ENCODE data around the gene PLEKHO2.

PLEKHO2 gene

DNA sequence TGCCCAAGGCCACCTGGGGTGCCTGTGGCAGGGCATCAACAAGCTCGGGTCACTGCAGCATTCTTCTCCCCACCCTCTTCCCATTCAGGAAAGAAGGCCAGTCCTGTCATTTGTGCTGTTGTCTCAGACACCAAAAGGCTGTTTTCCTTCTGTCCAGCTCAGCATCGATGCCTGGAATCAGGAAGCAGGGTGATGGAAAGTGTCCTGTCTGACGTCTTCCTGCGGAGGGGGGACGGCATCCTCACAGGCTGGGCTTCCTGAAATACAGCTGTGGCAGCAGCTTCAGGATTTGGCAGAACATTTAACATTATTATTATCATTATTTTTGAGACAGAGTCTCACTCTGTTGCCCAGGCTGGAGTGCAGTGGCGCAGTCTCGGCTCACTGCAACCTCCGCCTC lies 37.0 kb downstream of the PLEKHO2 start:
- Histone ChIP-seq H3K9ac (ENCODE audit: low read length) (no peak overlapping the region), H3K4me1 (ENCODE audit: insufficient read depth, low read length) (peaks cover 24% of the 10 kb centered on the region), H3K27ac (ENCODE audit: low read depth, low read length) (no peak overlapping the region), H3K4me3 (ENCODE audit: low read depth in 1 of 2, low read length in 2 of 2) (no peak overlapping the region), H3K36me3 (ENCODE audit: insufficient read depth, low read length) (no peaks in the 10 kb centered on the region), H3K27me3 (ENCODE audit: control insufficient read depth in 1 of 2, insufficient read depth in 2 of 2, low read length in 2 of 2) (no peaks in the 10 kb centered on the region), H3K9me3 (ENCODE audit: low read length) (no peaks in the 10 kb centered on the region)

DNA sequence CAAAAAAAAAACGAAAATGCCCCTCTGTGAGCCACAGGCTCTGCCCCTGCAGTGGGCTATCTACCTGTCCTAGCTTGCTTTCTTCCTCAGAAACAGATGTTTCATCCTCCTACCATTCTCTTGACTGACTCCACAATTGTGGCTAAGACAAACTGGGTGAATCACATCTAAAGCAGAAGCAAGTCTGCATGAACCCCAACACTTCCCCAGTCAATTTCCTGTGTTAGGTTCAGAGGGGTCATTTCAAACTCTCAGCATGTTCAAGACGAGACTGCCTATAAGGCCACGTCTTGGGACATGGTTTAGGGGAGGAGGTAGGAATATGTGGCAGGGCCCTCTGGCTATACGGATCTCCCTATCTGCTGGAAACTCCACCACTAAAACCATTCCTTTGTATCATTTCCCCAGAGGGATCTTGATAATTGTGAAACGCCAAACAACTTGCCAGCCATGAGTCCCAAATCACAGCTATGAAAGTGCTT lies 41.4 kb downstream of the PLEKHO2 start:
- H3K4me1 ChIP-seq (ENCODE audit: insufficient read depth, low read length) = peaks cover 11% of the 10 kb centered on the region
- H3K27ac ChIP-seq (ENCODE audit: low read depth, low read length) = peak overlapping the region; percentile 34
- H3K4me3 ChIP-seq (ENCODE audit: low read depth in 1 of 2, low read length in 2 of 2) = no peak overlapping the region
- H3K9ac ChIP-seq (ENCODE audit: low read length) = no peak overlapping the region
- no peaks in the 10 kb centered on the region for H3K9me3 ChIP-seq (ENCODE audit: low read length)
- H3K27me3 ChIP-seq (ENCODE audit: control insufficient read depth in 1 of 2, insufficient read depth in 2 of 2, low read length in 2 of 2) = no peaks in the 10 kb centered on the region
- no peaks in the 10 kb centered on the region for H3K36me3 ChIP-seq (ENCODE audit: insufficient read depth, low read length)

- Histone ChIP-seq H3K4me1 (ENCODE audit: insufficient read depth, low read length) (peaks cover 11% of the 10 kb centered on the region), H3K9ac (ENCODE audit: low read length) (no peak overlapping the region), H3K27ac (ENCODE audit: low read depth, low read length) (peak overlapping the region; percentile 34), H3K27me3 (ENCODE audit: control insufficient read depth in 1 of 2, insufficient read depth in 2 of 2, low read length in 2 of 2) (no peaks in the 10 kb centered on the region), H3K4me3 (ENCODE audit: low read depth in 1 of 2, low read length in 2 of 2) (no peak overlapping the region), H3K9me3 (ENCODE audit: low read length) (no peaks in the 10 kb centered on the region), H3K36me3 (ENCODE audit: insufficient read depth, low read length) (no peaks in the 10 kb centered on the region)
These were observed 42.3 kb downstream of the PLEKHO2 start for GRCh38 chr15:64883997-64884511.

DNA sequence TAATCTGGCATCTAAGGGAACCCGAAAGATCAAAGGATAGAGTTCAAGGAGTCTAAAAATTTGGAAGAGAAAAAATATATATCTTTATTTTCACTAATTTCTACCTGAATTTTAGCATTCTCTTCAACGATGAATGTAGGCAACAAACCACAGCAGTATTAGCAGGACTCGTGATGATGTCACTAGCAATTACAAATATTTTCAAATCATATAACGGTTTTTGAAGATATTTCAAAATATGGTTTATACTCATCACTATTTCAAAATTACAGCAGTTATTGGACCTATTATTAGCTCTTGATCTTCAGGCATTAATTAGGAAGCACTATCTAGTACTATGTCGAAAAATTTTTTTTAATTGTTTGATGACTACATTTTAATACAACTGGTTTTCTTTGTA lies 43.0 kb downstream of the PLEKHO2 start:
- Histone ChIP-seq H3K27me3 (ENCODE audit: control insufficient read depth in 1 of 2, insufficient read depth in 2 of 2, low read length in 2 of 2) (no peaks in the 10 kb centered on the region), H3K4me1 (ENCODE audit: insufficient read depth, low read length) (peaks cover 11% of the 10 kb centered on the region), H3K4me3 (ENCODE audit: low read depth in 1 of 2, low read length in 2 of 2) (no peak overlapping the region), H3K9me3 (ENCODE audit: low read length) (no peaks in the 10 kb centered on the region), H3K9ac (ENCODE audit: low read length) (no peak overlapping the region), H3K27ac (ENCODE audit: low read depth, low read length) (no peak overlapping the region), H3K36me3 (ENCODE audit: insufficient read depth, low read length) (no peaks in the 10 kb centered on the region)

- Histone ChIP-seq H3K4me1 (ENCODE audit: insufficient read depth, low read length) (peaks cover 18% of the 10 kb centered on the region), H3K27me3 (ENCODE audit: control insufficient read depth in 1 of 2, insufficient read depth in 2 of 2, low read length in 2 of 2) (no peaks in the 10 kb centered on the region), H3K9ac (ENCODE audit: low read length) (no peak overlapping the region), H3K27ac (ENCODE audit: low read depth, low read length) (no peak overlapping the region), H3K4me3 (ENCODE audit: low read depth in 1 of 2, low read length in 2 of 2) (no peak overlapping the region), H3K9me3 (ENCODE audit: low read length) (no peaks in the 10 kb centered on the region), H3K36me3 (ENCODE audit: insufficient read depth, low read length) (no peaks in the 10 kb centered on the region)
These were observed 46.6 kb downstream of the PLEKHO2 start for GRCh38 chr15:64888336-64888735.

DNA sequence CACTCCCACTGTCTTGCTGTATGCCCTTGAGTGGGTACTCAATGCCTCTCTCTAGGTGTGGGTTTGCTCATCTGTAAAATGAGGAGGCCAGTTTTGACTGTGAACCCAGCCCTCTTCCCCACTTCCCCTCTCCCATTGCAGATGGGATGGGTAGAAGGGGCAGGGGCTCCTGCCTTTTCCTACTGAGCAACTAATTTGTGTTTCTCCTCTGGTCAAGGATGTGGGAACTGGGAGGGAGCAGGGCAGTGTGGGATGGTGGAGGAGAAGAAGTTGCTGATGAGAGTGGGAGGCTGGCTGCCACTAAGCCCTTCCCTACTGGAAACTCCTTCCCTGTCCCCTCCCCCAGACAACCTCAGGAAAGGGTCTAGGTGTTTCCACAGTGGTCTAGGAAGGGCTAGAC lies 49.8 kb downstream of the PLEKHO2 start:
- H3K9ac ChIP-seq (ENCODE audit: low read length) = no peak overlapping the region
- peaks cover 31% of the 10 kb centered on the region for H3K4me1 ChIP-seq (ENCODE audit: insufficient read depth, low read length)
- H3K36me3 ChIP-seq (ENCODE audit: insufficient read depth, low read length) = no peaks in the 10 kb centered on the region
- no peaks in the 10 kb centered on the region for H3K27me3 ChIP-seq (ENCODE audit: control insufficient read depth in 1 of 2, insufficient read depth in 2 of 2, low read length in 2 of 2)
- no peaks in the 10 kb centered on the region for H3K9me3 ChIP-seq (ENCODE audit: low read length)
- no peak overlapping the region for H3K27ac ChIP-seq (ENCODE audit: low read depth, low read length)
- H3K4me3 ChIP-seq (ENCODE audit: low read depth in 1 of 2, low read length in 2 of 2) = no peak overlapping the region

- Histone ChIP-seq H3K9me3 (ENCODE audit: low read length) (no peaks in the 10 kb centered on the region), H3K9ac (ENCODE audit: low read length) (no peak overlapping the region), H3K27me3 (ENCODE audit: control insufficient read depth in 1 of 2, insufficient read depth in 2 of 2, low read length in 2 of 2) (no peaks in the 10 kb centered on the region), H3K4me3 (ENCODE audit: low read depth in 1 of 2, low read length in 2 of 2) (peak overlapping the region in 1 of 2 donors; percentile 47), H3K4me1 (ENCODE audit: insufficient read depth, low read length) (peaks cover 44% of the 10 kb centered on the region), H3K27ac (ENCODE audit: low read depth, low read length) (no peak overlapping the region), H3K36me3 (ENCODE audit: insufficient read depth, low read length) (no peaks in the 10 kb centered on the region)
These were observed 51.2 kb downstream of the PLEKHO2 start for GRCh38 chr15:64892847-64893403.

DNA sequence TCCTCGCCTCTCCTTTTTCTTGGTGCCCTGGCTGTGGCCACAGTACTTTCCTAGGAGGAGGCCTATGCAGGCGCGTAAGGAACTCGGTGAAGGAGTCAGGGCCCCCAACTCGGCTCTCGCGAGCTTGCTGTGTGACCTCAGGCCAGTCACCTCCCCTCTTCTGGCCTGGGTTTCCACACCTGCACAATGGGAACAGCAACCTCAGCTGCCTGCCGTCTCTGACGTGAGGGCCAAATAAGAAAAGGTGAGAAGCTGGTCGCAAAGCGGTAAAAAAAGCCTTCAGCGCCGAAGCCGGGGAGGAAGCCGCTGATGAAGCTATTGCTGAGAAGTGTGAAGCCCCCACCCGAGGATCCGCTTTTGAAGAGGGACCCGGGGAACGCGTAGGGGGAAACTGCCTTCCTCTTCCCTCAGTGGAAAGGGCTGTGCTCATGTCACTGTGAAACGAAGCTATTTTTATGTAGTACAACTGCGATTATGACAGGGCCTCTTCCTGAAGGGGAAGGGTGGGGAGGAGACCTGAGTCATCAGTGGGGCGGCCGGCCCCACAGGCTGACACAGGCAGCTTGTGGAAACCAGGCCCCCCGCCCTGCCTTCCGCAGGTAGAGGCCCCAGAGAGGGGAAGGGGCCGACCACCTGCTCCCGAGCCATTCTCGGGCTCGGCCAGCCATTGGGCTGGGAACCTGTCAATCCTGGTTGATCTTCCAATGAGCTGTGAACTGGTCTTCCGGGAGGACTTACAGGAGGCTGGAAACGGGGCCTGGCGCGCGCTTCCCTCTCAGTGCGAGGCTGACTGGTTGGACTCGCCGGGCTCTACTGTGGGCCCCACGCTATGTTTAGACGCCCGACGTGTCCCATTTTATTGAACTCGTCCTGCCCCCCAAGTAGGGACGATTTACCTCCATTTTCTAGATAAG lies 52.0 kb downstream of the PLEKHO2 start:
- no peak overlapping the region for H3K9ac ChIP-seq (ENCODE audit: low read length)
- peak overlapping the region; percentile 59 for H3K27ac ChIP-seq (ENCODE audit: low read depth, low read length)
- no peaks in the 10 kb centered on the region for H3K27me3 ChIP-seq (ENCODE audit: control insufficient read depth in 1 of 2, insufficient read depth in 2 of 2, low read length in 2 of 2)
- H3K36me3 ChIP-seq (ENCODE audit: insufficient read depth, low read length) = no peaks in the 10 kb centered on the region
- H3K9me3 ChIP-seq (ENCODE audit: low read length) = no peaks in the 10 kb centered on the region
- H3K4me1 ChIP-seq (ENCODE audit: insufficient read depth, low read length) = peaks cover 49% of the 10 kb centered on the region
- H3K4me3 ChIP-seq (ENCODE audit: low read depth in 1 of 2, low read length in 2 of 2) = peak overlapping the region; percentile 6 to 47

DNA sequence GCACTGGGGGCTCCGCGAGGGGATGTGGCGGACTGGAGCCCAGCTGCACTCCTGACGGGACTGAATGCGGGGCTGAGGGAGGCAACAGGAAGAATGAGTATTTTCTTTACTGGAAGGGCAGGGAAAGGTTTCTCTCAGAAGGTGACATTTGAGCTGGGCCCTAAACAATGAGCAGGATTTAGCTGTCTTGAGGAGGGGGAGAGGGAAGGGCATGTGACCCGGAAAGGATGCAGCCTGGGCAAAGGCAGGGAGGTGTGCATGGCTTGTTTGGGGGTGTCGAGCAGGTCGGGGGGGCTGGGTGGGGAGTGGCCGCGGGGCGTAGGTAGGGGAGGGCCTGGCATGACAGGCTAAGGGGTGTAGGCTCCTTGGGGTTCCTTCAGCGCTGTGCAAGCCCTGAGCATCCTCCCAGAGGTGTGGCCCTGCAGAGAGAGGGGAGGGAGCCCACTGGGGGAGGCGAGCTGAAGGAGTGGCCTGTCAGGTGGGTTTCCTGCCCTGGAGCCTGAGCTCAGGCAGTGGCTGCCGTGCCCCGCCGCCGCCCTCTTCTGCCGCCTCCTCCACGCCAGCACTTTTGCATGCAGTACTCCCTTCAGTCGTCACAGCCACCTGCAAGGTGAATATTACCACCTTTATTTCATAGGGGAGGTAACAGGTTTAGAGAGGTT lies 52.8 kb downstream of the PLEKHO2 start:
- H3K9me3 ChIP-seq (ENCODE audit: low read length) = no peaks in the 10 kb centered on the region
- no peaks in the 10 kb centered on the region for H3K27me3 ChIP-seq (ENCODE audit: control insufficient read depth in 1 of 2, insufficient read depth in 2 of 2, low read length in 2 of 2)
- peaks cover 49% of the 10 kb centered on the region for H3K4me1 ChIP-seq (ENCODE audit: insufficient read depth, low read length)
- peak overlapping the region; percentile 19 for H3K9ac ChIP-seq (ENCODE audit: low read length)
- H3K4me3 ChIP-seq (ENCODE audit: low read depth in 1 of 2, low read length in 2 of 2) = peak overlapping the region in 1 of 2 donors; percentile 49
- peak overlapping the region; percentile 59 for H3K27ac ChIP-seq (ENCODE audit: low read depth, low read length)
- H3K36me3 ChIP-seq (ENCODE audit: insufficient read depth, low read length) = no peaks in the 10 kb centered on the region

DNA sequence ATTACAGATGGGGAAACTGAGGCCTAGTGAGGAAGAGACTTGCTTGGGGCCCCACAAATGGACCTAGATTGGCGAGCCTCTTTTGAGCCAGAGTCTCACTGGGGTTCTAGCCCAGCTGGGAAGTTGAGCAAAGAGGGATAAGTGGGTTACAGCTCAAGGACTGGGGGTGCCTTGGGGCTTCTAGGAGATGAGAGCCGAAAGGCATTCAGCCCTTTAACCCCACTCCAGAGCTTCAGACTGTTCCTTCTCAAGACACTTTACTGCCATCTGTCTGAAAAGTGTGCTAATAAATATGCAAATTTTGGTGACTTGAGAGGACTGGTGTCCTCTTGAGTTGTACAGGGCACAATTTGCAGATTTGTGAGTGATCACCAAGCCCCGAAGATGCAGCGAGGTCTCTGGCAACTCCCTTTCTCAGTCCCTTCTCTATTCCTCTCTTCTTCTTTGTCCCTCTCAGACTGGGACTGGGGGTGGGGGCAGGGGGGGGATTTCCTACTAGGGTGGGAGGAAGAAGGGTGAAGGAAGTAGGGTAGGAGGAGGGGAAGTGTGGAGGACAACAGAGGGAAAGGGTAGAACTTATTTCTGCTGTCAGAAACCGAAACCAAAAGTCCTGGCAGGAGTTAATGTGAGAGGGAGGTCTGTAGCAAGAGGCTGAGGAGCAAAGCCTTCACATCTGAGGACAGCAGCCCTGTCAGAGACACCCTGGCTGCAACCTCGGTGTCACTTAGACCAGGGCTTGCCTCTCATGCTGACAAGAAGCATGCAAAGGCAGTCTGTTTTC lies 53.8 kb downstream of the PLEKHO2 start:
- Histone ChIP-seq H3K27me3 (ENCODE audit: control insufficient read depth in 1 of 2, insufficient read depth in 2 of 2, low read length in 2 of 2) (no peaks in the 10 kb centered on the region), H3K9me3 (ENCODE audit: low read length) (no peaks in the 10 kb centered on the region), H3K4me3 (ENCODE audit: low read depth in 1 of 2, low read length in 2 of 2) (peak overlapping the region in 1 of 2 donors; percentile 49), H3K27ac (ENCODE audit: low read depth, low read length) (peak overlapping the region; percentile 71), H3K36me3 (ENCODE audit: insufficient read depth, low read length) (no peaks in the 10 kb centered on the region), H3K4me1 (ENCODE audit: insufficient read depth, low read length) (peaks cover 49% of the 10 kb centered on the region), H3K9ac (ENCODE audit: low read length) (peak overlapping the region; percentile 19)
